Adrenal gland (tissue), 5 donors: ENCODE data around the gene CCN5.

Experiments
- POLR2A ChIP-seq, 2 donors: fragments of 450-650 bp; IDR thresholded peaks; one replicate each; pipeline ENCODE4 v1.6.1; 2017; ENCODE audit warnings: antibody characterized with exemption in 2 of 2, mild to moderate bottlenecking in 2 of 2, moderate library complexity in 1 of 2
- TF ChIP-seq, protein P1 (sequence below), 6 experiments: fragments of 450-650 bp in 4 of 6; fragments of 200-600 bp in 2 of 6; sonication (generic) in 1 of 6; IDR thresholded peaks; 1 replicate in 5 of 6; 2 replicates in 1 of 6; pipeline versions ENCODE4 v1.5.1 to v1.8.0; 2016 to 2021; ENCODE audit warnings: antibody characterized with exemption in 6 of 6, mild to moderate bottlenecking in 2 of 6, moderate library complexity in 1 of 6
- donor health status: DM: no; HTN: no; CAD: no.

GRCh38 chr20:44690781-44691423, 24.3 kb upstream of the CCN5 start:
- TF ChIP-seq, protein P1, sequence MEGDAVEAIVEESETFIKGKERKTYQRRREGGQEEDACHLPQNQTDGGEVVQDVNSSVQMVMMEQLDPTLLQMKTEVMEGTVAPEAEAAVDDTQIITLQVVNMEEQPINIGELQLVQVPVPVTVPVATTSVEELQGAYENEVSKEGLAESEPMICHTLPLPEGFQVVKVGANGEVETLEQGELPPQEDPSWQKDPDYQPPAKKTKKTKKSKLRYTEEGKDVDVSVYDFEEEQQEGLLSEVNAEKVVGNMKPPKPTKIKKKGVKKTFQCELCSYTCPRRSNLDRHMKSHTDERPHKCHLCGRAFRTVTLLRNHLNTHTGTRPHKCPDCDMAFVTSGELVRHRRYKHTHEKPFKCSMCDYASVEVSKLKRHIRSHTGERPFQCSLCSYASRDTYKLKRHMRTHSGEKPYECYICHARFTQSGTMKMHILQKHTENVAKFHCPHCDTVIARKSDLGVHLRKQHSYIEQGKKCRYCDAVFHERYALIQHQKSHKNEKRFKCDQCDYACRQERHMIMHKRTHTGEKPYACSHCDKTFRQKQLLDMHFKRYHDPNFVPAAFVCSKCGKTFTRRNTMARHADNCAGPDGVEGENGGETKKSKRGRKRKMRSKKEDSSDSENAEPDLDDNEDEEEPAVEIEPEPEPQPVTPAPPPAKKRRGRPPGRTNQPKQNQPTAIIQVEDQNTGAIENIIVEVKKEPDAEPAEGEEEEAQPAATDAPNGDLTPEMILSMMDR (IDR thresholded peaks at IDR 0.05), result no peak
- TF ChIP-seq POLR2A (IDR thresholded peaks at IDR 0.05), result peak in 1 of 2 donors; percentile 28
